K562 (cell line): ENCODE measurements around the gene OR11A1. TPM values are rescaled to one million over a fixed set of nuclear protein-coding genes. Genes with fewer than 3 reads are reported as not detected.

Source experiments
- ATAC-seq: fragments of 200-7000 bp; cut with Tn5 transposase; 3 replicates; pipeline ENCODE4 v1.9.1; 2020; ENCODE audit warnings: moderate library complexity
- BruUV-seq: library from RNA; stranded (reverse); fragments of 400-500 nt; replicated peaks from 2 replicates; lab custom pipeline; 2021; lab: Mats Ljungman, UMichigan
- CTCF ChIA-PET: fragments of 300-600 bp; formaldehyde crosslinking; extraction: SDS; loops from one replicate; lab custom pipeline; 2021; ENCODE audit warnings: low intra/inter-chr PET ratio; lab: Yijun Ruan, JAX
- POLR2A ChIA-PET: fragments of 300-600, 350-650 bp; sonication (Branson Sonifier 250); formaldehyde crosslinking; extraction: SDS; loops from one replicate; lab custom pipeline; 2021; ENCODE audit warnings: antibody characterized with exemption, inconsistent platforms; lab: Yijun Ruan, JAX
- DNase-seq, 4 experiments: peaks; one replicate each; pipeline versions ENCODE4 v3.0.0 to v3.0.0-alpha.2; 2011 to 2018; ENCODE audit warnings: low spot score in 3 of 4, mixed read lengths in 3 of 4; ENCODE audit errors: extremely low read depth in 1 of 4
- FAIRE-seq: peaks from 2 replicates; lab custom pipeline; 2011; peaks lifted over from hg19 to GRCh38; lab: Jason Lieb, UNC
- H2AFZ ChIP-seq: 2 replicates; pipeline ENCODE4 v1.6.0; 2011; ENCODE audit warnings: low read depth, low read length, control low read depth, inconsistent platforms
- H3K27ac ChIP-seq: fragments of 200-600 bp; 3 replicates; pipeline ENCODE4 v1.8.0; 2011; ENCODE audit warnings: low read depth, mild to moderate bottlenecking, control low read depth, inconsistent platforms, low read length, moderate library complexity, mixed read lengths; ENCODE audit errors: extremely low read depth
- H3K27me3 ChIP-seq, 2 experiments: fragments of 300-600 bp in 1 of 2; 2 replicates in 1 of 2; 3 replicates in 1 of 2; pipeline versions ENCODE4 v1.6.0 to v1.8.0; 2011; ENCODE audit warnings: inconsistent platforms in 2 of 2, low read length in 2 of 2, mild to moderate bottlenecking in 1 of 2, mixed read lengths in 1 of 2, moderate library complexity in 1 of 2; ENCODE audit not compliant: control insufficient read depth in 2 of 2, insufficient read depth in 2 of 2
- H3K36me3 ChIP-seq: fragments of 300-600 bp; 3 replicates; pipeline ENCODE4 v1.8.0; 2011; ENCODE audit warnings: mild to moderate bottlenecking, low read length, inconsistent platforms; ENCODE audit not compliant: control insufficient read depth, insufficient read depth
- H3K4me1 ChIP-seq, 2 experiments: fragments of 200-600 bp in 1 of 2; replicated peaks in 1 of 2; 2 replicates in 1 of 2; 3 replicates in 1 of 2; pipeline versions ENCODE4 v1.5.1 to v1.8.0; 2011; ENCODE audit warnings: inconsistent platforms in 2 of 2, low read length in 2 of 2, mild to moderate bottlenecking in 1 of 2, mixed read lengths in 1 of 2, moderate library complexity in 1 of 2; ENCODE audit not compliant: control insufficient read depth in 2 of 2, insufficient read depth in 2 of 2
- H3K4me2 ChIP-seq: 2 replicates; pipeline ENCODE4 v1.6.1; 2011; ENCODE audit warnings: low read length, control low read depth, inconsistent platforms, mixed read lengths; ENCODE audit not compliant: insufficient read depth
- H3K4me3 ChIP-seq: fragments of 200-600 bp; sonication (generic), shearing (Covaris generic); 2 replicates; pipeline ENCODE4 v1.5.1; 2016; ENCODE audit warnings: control low read depth, inconsistent platforms
- H3K79me2 ChIP-seq: fragments of 200-600 bp; 3 replicates; pipeline ENCODE4 v1.8.0; 2011; ENCODE audit warnings: low read length, inconsistent platforms; ENCODE audit not compliant: control insufficient read depth, insufficient read depth
- H3K9ac ChIP-seq, 2 experiments: 2 replicates each; pipeline versions ENCODE4 v1.6.0 to v1.6.1; 2011; ENCODE audit warnings: low read depth in 2 of 2, low read length in 2 of 2, control low read depth in 1 of 2, inconsistent platforms in 1 of 2, mild to moderate bottlenecking in 1 of 2, mixed read lengths in 1 of 2; ENCODE audit not compliant: insufficient read depth in 1 of 2
- H3K9me1 ChIP-seq: one replicate; pipeline ENCODE4 v1.6.0; 2011; ENCODE audit warnings: inconsistent platforms, mild to moderate bottlenecking, low read length, moderate library complexity; ENCODE audit not compliant: control insufficient read depth, insufficient read depth
- H3K9me3 ChIP-seq: replicated peaks from 2 replicates; pipeline ENCODE4 v1.5.1; 2011; ENCODE audit warnings: low read depth, low read length, inconsistent platforms; ENCODE audit not compliant: control insufficient read depth, insufficient read depth
- H4K20me1 ChIP-seq: replicated peaks from 2 replicates; pipeline ENCODE4 v1.6.1; 2011; ENCODE audit warnings: low read length, inconsistent platforms, mixed read lengths; ENCODE audit not compliant: control insufficient read depth, insufficient read depth
- HNRNPK ChIP-seq: fragments of 200-400 bp; formaldehyde crosslinking; IDR thresholded peaks from one replicate; pipeline ENCODE4 v1.6.1; 2018; ENCODE audit warnings: mild to moderate bottlenecking, low read depth, low read length; ENCODE audit not compliant: poor library complexity, severe bottlenecking
- MCM5 ChIP-seq: fragments of 450-650 bp; IDR thresholded peaks from 2 replicates; pipeline ENCODE4 v1.6.1; 2016; ENCODE audit warnings: low read depth
- PYGO2 ChIP-seq: fragments of 450-650 bp; IDR thresholded peaks from 2 replicates; pipeline ENCODE4 v1.6.1; 2016; ENCODE audit warnings: mild to moderate bottlenecking, missing genetic modification characterization, moderate library complexity, missing compliant biosample characterization
- RBM14 ChIP-seq: fragments of 200-400 bp; formaldehyde crosslinking; IDR thresholded peaks from 2 replicates; pipeline ENCODE4 v1.6.1; 2018; ENCODE audit warnings: low read depth, mild to moderate bottlenecking, low read length, moderate library complexity, borderline replicate concordance; ENCODE audit not compliant: insufficient read depth
- SAFB2 ChIP-seq: fragments of 200-400 bp; formaldehyde crosslinking; IDR thresholded peaks from 2 replicates; pipeline ENCODE4 v1.6.1; 2018; ENCODE audit warnings: borderline replicate concordance, low read length, low read depth, moderate library complexity; ENCODE audit not compliant: severe bottlenecking
- TARDBP ChIP-seq: fragments of 450-650 bp; IDR thresholded peaks from 2 replicates; pipeline ENCODE4 v1.6.1; 2016
- ZNF174 ChIP-seq: fragments of 250-450 bp; sonication (Bioruptor Pico); IDR thresholded peaks from 2 replicates; pipeline ENCODE4 v1.4.0; 2020; ENCODE audit warnings: mild to moderate bottlenecking
- ZNF384 ChIP-seq: IDR thresholded peaks from 2 replicates; pipeline ENCODE4 v1.6.1; 2012; ENCODE audit warnings: low read depth, low read length, improper control_type of control experiment
- WGBS: fragments of 100-300 bp; shearing (Covaris generic); methylation state at CpG from one replicate; pipeline ENCODE4 v1.1.6; 2016; ENCODE audit warnings: low coverage, mixed read lengths; ENCODE audit not compliant: insufficient coverage; ENCODE audit errors: missing lambda C conversion rate; 5-methylcytosine and 5-hydroxymethylcytosine counted together
- in situ Hi-C: fragments of 300-500 bp; cut with MboI; formaldehyde crosslinking; loops from 4 replicates; pipeline ENCODE4 v1.15.0; 2018; ENCODE audit warnings: inconsistent platforms, mixed read lengths
- intact Hi-C: fragments of 100-400 bp; cut with micrococcal nuclease; formaldehyde crosslinking; loops from 2 replicates; pipeline ENCODE4 v1.14.2; 2022
- polyA plus RNA-seq, 8 experiments: library from polyadenylated mRNA; depleted of rRNA in 4 of 8; stranded (reverse) in 5 of 8; unstranded in 3 of 8; fragments of >200 nt; fragmentation: Nextera tagmentation in 2 of 8; fragmentation: Illumina TruSeq in 1 of 8; extraction: Ambion mirVana in 2 of 8; extraction: Trizol in 1 of 8; gene quantifications; 2 replicates each; pipeline versions ENCODE4 v1.2.1 to v1.2.3, GENCODE V29; 2011 to 2014; ENCODE audit warnings: inconsistent platforms in 1 of 8, missing spikeins in 1 of 8
- total RNA-seq, 7 experiments: library from RNA; depleted of rRNA in 6 of 7; stranded (reverse); fragments of >200 nt in 6 of 7; fragmentation: Illumina TruSeq in 2 of 7; extraction: Trizol in 2 of 7; gene quantifications; 2 replicates each; pipeline versions ENCODE4 v1.2.1 to v1.2.3, GENCODE V29; 2011 to 2021; ENCODE audit warnings: low replicate concordance in 1 of 7
- TF ChIP-seq, protein P1 (sequence below): fragments of 250-450 bp; sonication (Bioruptor Pico); IDR thresholded peaks from 2 replicates; pipeline ENCODE4 v1.8.0; 2021; ENCODE audit warnings: moderate library complexity, mild to moderate bottlenecking, inconsistent platforms
- TF ChIP-seq, protein P2 (sequence below): fragments of 200-600 bp; sonication (generic); IDR thresholded peaks from one replicate; pipeline ENCODE4 v1.6.1; 2012; ENCODE audit warnings: mild to moderate bottlenecking, low read depth, low read length, inconsistent platforms

OR11A1 gene
- total and polyA plus RNA-seq, 9 of the 15 experiments (the other 6 are each of a cell fraction or from before 2014, with no cell fraction given): not detected

- H3K9ac ChIP-seq: peak overlapping the region in 1 of 2 experiments; percentile 45; a peak in 2 of 4 replicates
- intact Hi-C loops: no loop called here
- no peak overlapping the region for H3K4me3 ChIP-seq
- no peaks in the 10 kb centered on the region for H3K9me3 ChIP-seq
- no peak for DNase-seq
- no peaks in the 10 kb centered on the region for H3K4me1 ChIP-seq
- H3K4me2 ChIP-seq: no peak overlapping the region
- POLR2A ChIA-PET: interaction anchor here (1.0 kb wide), 1 partner anchor 10 kb away, joined by 5 read pairs; no protein-coding TSS in a partner anchor
- FAIRE-seq: no peak
- no peaks in the 10 kb centered on the region for H3K9me1 ChIP-seq
- in situ Hi-C loops: no loop called here
- no peaks in the 10 kb centered on the region for H3K79me2 ChIP-seq
- ATAC-seq: no peak
- peaks cover 8 to 55% of the 10 kb centered on the region in 2 experiments; a peak in 4 of 5 replicates for H3K27me3 ChIP-seq
- no peak overlapping the region for H3K27ac ChIP-seq
- 0 out of 2 replicates have a peak, but pooled peaks cover 2% of the 10 kb centered on the region for H4K20me1 ChIP-seq
- CTCF ChIA-PET: no interaction called here
- H2AFZ ChIP-seq: no peak overlapping the region
- H3K36me3 ChIP-seq: no peaks in the 10 kb centered on the region
- 16% methylated on average over 5 of the region's 5 CpGs for WGBS
- no TSS peak for BruUV-seq
- TF ChIP-seq MCM5 (no peak), ZNF384 (no peak), ZNF174 (no peak), RBM14 (no peak), TARDBP (no peak), SAFB2 (no peak), HNRNPK (no peak), PYGO2 (tag) (no peak)
- TF ChIP-seq, protein P1, sequence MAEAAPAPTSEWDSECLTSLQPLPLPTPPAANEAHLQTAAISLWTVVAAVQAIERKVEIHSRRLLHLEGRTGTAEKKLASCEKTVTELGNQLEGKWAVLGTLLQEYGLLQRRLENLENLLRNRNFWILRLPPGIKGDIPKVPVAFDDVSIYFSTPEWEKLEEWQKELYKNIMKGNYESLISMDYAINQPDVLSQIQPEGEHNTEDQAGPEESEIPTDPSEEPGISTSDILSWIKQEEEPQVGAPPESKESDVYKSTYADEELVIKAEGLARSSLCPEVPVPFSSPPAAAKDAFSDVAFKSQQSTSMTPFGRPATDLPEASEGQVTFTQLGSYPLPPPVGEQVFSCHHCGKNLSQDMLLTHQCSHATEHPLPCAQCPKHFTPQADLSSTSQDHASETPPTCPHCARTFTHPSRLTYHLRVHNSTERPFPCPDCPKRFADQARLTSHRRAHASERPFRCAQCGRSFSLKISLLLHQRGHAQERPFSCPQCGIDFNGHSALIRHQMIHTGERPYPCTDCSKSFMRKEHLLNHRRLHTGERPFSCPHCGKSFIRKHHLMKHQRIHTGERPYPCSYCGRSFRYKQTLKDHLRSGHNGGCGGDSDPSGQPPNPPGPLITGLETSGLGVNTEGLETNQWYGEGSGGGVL (CRISPR knock-in tag): no peak
- TF ChIP-seq, protein P2, sequence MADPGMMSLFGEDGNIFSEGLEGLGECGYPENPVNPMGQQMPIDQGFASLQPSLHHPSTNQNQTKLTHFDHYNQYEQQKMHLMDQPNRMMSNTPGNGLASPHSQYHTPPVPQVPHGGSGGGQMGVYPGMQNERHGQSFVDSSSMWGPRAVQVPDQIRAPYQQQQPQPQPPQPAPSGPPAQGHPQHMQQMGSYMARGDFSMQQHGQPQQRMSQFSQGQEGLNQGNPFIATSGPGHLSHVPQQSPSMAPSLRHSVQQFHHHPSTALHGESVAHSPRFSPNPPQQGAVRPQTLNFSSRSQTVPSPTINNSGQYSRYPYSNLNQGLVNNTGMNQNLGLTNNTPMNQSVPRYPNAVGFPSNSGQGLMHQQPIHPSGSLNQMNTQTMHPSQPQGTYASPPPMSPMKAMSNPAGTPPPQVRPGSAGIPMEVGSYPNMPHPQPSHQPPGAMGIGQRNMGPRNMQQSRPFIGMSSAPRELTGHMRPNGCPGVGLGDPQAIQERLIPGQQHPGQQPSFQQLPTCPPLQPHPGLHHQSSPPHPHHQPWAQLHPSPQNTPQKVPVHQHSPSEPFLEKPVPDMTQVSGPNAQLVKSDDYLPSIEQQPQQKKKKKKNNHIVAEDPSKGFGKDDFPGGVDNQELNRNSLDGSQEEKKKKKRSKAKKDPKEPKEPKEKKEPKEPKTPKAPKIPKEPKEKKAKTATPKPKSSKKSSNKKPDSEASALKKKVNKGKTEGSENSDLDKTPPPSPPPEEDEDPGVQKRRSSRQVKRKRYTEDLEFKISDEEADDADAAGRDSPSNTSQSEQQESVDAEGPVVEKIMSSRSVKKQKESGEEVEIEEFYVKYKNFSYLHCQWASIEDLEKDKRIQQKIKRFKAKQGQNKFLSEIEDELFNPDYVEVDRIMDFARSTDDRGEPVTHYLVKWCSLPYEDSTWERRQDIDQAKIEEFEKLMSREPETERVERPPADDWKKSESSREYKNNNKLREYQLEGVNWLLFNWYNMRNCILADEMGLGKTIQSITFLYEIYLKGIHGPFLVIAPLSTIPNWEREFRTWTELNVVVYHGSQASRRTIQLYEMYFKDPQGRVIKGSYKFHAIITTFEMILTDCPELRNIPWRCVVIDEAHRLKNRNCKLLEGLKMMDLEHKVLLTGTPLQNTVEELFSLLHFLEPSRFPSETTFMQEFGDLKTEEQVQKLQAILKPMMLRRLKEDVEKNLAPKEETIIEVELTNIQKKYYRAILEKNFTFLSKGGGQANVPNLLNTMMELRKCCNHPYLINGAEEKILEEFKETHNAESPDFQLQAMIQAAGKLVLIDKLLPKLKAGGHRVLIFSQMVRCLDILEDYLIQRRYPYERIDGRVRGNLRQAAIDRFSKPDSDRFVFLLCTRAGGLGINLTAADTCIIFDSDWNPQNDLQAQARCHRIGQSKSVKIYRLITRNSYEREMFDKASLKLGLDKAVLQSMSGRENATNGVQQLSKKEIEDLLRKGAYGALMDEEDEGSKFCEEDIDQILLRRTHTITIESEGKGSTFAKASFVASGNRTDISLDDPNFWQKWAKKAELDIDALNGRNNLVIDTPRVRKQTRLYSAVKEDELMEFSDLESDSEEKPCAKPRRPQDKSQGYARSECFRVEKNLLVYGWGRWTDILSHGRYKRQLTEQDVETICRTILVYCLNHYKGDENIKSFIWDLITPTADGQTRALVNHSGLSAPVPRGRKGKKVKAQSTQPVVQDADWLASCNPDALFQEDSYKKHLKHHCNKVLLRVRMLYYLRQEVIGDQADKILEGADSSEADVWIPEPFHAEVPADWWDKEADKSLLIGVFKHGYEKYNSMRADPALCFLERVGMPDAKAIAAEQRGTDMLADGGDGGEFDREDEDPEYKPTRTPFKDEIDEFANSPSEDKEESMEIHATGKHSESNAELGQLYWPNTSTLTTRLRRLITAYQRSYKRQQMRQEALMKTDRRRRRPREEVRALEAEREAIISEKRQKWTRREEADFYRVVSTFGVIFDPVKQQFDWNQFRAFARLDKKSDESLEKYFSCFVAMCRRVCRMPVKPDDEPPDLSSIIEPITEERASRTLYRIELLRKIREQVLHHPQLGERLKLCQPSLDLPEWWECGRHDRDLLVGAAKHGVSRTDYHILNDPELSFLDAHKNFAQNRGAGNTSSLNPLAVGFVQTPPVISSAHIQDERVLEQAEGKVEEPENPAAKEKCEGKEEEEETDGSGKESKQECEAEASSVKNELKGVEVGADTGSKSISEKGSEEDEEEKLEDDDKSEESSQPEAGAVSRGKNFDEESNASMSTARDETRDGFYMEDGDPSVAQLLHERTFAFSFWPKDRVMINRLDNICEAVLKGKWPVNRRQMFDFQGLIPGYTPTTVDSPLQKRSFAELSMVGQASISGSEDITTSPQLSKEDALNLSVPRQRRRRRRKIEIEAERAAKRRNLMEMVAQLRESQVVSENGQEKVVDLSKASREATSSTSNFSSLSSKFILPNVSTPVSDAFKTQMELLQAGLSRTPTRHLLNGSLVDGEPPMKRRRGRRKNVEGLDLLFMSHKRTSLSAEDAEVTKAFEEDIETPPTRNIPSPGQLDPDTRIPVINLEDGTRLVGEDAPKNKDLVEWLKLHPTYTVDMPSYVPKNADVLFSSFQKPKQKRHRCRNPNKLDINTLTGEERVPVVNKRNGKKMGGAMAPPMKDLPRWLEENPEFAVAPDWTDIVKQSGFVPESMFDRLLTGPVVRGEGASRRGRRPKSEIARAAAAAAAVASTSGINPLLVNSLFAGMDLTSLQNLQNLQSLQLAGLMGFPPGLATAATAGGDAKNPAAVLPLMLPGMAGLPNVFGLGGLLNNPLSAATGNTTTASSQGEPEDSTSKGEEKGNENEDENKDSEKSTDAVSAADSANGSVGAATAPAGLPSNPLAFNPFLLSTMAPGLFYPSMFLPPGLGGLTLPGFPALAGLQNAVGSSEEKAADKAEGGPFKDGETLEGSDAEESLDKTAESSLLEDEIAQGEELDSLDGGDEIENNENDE: no peak
Measured at GRCh38 chr6:29502597-29502996, 45.7 kb upstream of the OR11A1 start.
